Measurements from ENCODE around the gene EEF2K.

DNA sequence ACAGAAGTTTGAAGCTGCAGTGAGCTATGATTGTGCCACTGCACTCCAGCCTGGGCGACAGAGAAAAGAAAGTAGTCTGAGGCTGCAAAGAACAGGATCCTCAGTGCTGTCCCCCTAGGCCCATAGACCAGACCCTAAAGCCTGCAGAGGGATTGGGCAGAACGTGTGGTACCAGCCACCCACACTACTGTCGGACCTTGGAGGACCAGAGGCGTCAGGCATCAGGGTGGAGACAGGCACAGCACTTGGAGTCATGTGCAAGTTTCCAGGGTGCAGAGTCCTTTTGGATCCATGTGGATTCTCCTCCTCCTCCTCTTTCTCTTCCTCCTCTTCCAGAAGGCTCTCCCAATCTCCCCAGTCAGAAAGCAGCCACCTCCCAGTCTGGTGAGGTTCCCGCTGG, 41.6 kb upstream of the EEF2K start:
- TF ChIP-seq YY1 (IDR thresholded peaks at IDR 0.05; ENCODE audit: insufficient read depth, insufficient read length) (no peak), ZNF274 (IDR thresholded peaks at IDR 0.05; ENCODE audit: low read depth, low read length) (no peak), SUZ12 (IDR thresholded peaks at IDR 0.05; ENCODE audit: extremely low read depth, insufficient read depth, insufficient read length) (no peak)

Data from NT2/D1 (cell line).